DND-41 (cell line): ENCODE results near the gene BLMH.
A peak's percentile ranks its signal among the peaks of the same experiment; 100 is the strongest.

Experiments used
- ATAC-seq: fragments of 200-7000 bp; cut with Tn5 transposase; 3 replicates; pipeline ENCODE4 v1.9.1; 2021; ENCODE audit warnings: low read depth; ENCODE audit not compliant: insufficient read depth
- DNase-seq: peaks from one replicate; pipeline ENCODE4 v3.0.0-alpha.2; 2020
- H2AFZ ChIP-seq: 2 replicates; pipeline ENCODE4 v1.6.0; 2012; ENCODE audit warnings: low read depth, low read length
- H3K27ac ChIP-seq: 2 replicates; pipeline ENCODE4 v1.5.1; 2012; ENCODE audit warnings: low read length, inconsistent platforms
- H3K27me3 ChIP-seq: fragments of 200-600 bp; sonication (generic); 2 replicates; pipeline ENCODE4 v1.6.0; 2012; ENCODE audit warnings: low read length, mild to moderate bottlenecking, inconsistent platforms; ENCODE audit not compliant: insufficient read depth, poor library complexity
- H3K36me3 ChIP-seq: 2 replicates; pipeline ENCODE4 v1.5.1; 2012; ENCODE audit warnings: low read length, inconsistent platforms; ENCODE audit not compliant: insufficient read depth
- H3K4me1 ChIP-seq: 2 replicates; pipeline ENCODE4 v1.5.1; 2012; ENCODE audit warnings: mild to moderate bottlenecking, low read length; ENCODE audit not compliant: insufficient read depth
- H3K4me2 ChIP-seq: 2 replicates; pipeline ENCODE4 v1.6.0; 2012; ENCODE audit warnings: mild to moderate bottlenecking, moderate library complexity, low read length, inconsistent platforms; ENCODE audit not compliant: insufficient read depth
- H3K4me3 ChIP-seq, 2 experiments: fragments of 200-600 bp in 1 of 2; shearing (Covaris generic) in 1 of 2; 2 replicates each; pipeline ENCODE4 v1.5.1; 2012 to 2016; ENCODE audit warnings: inconsistent platforms in 2 of 2, low read length in 2 of 2, mild to moderate bottlenecking in 2 of 2, low read depth in 1 of 2, moderate library complexity in 1 of 2
- H3K79me2 ChIP-seq: 2 replicates; pipeline ENCODE4 v1.6.0; 2012; ENCODE audit warnings: low read length, inconsistent platforms; ENCODE audit not compliant: insufficient read depth
- H3K9ac ChIP-seq: 2 replicates; pipeline ENCODE4 v1.6.0; 2012; ENCODE audit warnings: low read depth, mild to moderate bottlenecking, inconsistent platforms, low read length, moderate library complexity
- H3K9me3 ChIP-seq: 2 replicates; pipeline ENCODE4 v1.5.1; 2012; ENCODE audit warnings: low read length, moderate library complexity, mild to moderate bottlenecking, inconsistent platforms; ENCODE audit not compliant: insufficient read depth, severe bottlenecking
- H4K20me1 ChIP-seq: 2 replicates; pipeline ENCODE4 v1.6.0; 2012; ENCODE audit warnings: low read length; ENCODE audit not compliant: insufficient read depth
- CTCF ChIP-seq: IDR thresholded peaks from 2 replicates; pipeline ENCODE4 v1.5.1; 2012; ENCODE audit warnings: borderline replicate concordance, low read length, moderate library complexity, mild to moderate bottlenecking; ENCODE audit not compliant: poor library complexity, severe bottlenecking; ENCODE audit errors: extremely low read depth
- EZH2 ChIP-seq: IDR thresholded peaks from 3 replicates; pipeline ENCODE4 v1.6.1; 2012; ENCODE audit warnings: borderline replicate concordance, low read depth, mild to moderate bottlenecking, moderate library complexity, low read length, inconsistent platforms; ENCODE audit not compliant: severe bottlenecking

The BLMH gene

GRCh38 chr17:30304778-30305177 is 13.0 kb upstream of the BLMH start:
- Histone ChIP-seq H3K27ac (no peak overlapping the region), H3K4me2 (no peak overlapping the region), H2AFZ (no peak overlapping the region), H3K9me3 (no peaks in the 10 kb centered on the region), H3K9ac (no peak overlapping the region), H3K27me3 (no peaks in the 10 kb centered on the region), H3K4me1 (no peaks in the 10 kb centered on the region), H3K4me3 (no peak overlapping the region), H3K36me3 (no peaks in the 10 kb centered on the region), H3K79me2 (no peaks in the 10 kb centered on the region), H4K20me1 (no peaks in the 10 kb centered on the region)
- ATAC-seq, result no peak
- DNase-seq, result no peak
- no peak for TF ChIP-seq CTCF
- TF ChIP-seq EZH2, result no peak

- no peaks in the 10 kb centered on the region for H4K20me1 ChIP-seq
- no peak for DNase-seq
- H3K4me2 ChIP-seq, result no peak overlapping the region
- no peak for TF ChIP-seq EZH2
- no peak for TF ChIP-seq CTCF
- H3K27me3 ChIP-seq, result no peaks in the 10 kb centered on the region
- H3K9ac ChIP-seq, result no peak overlapping the region
- H3K27ac ChIP-seq, result no peak overlapping the region
- no peaks in the 10 kb centered on the region for H3K79me2 ChIP-seq
- H2AFZ ChIP-seq, result no peak overlapping the region
- no peak overlapping the region for H3K4me3 ChIP-seq
- H3K9me3 ChIP-seq, result peaks cover 2% of the 10 kb centered on the region
- H3K36me3 ChIP-seq, result no peaks in the 10 kb centered on the region
- H3K4me1 ChIP-seq, result no peaks in the 10 kb centered on the region
- no peak for ATAC-seq
Observed at GRCh38 chr17:30302241-30302640, 10.5 kb upstream of the BLMH start.

GRCh38 chr17:30300818-30301217 is 9.1 kb upstream of the BLMH start:
- no peak overlapping the region for H3K4me3 ChIP-seq
- no peak overlapping the region for H3K27ac ChIP-seq
- ATAC-seq, result no peak
- H3K27me3 ChIP-seq, result no peaks in the 10 kb centered on the region
- H2AFZ ChIP-seq, result no peak overlapping the region
- no peak overlapping the region for H3K9ac ChIP-seq
- H3K36me3 ChIP-seq, result no peaks in the 10 kb centered on the region
- TF ChIP-seq CTCF, result no peak
- no peak for TF ChIP-seq EZH2
- H3K9me3 ChIP-seq, result peaks cover 3% of the 10 kb centered on the region
- H3K4me2 ChIP-seq, result no peak overlapping the region
- no peak for DNase-seq
- no peaks in the 10 kb centered on the region for H3K79me2 ChIP-seq
- H4K20me1 ChIP-seq, result no peaks in the 10 kb centered on the region
- H3K4me1 ChIP-seq, result no peaks in the 10 kb centered on the region

- Histone ChIP-seq H2AFZ (no peak overlapping the region), H3K79me2 (no peaks in the 10 kb centered on the region), H3K27me3 (peaks cover 4% of the 10 kb centered on the region), H3K27ac (no peak overlapping the region), H3K9ac (no peak overlapping the region), H3K4me2 (no peak overlapping the region), H3K4me3 (no peak overlapping the region), H3K9me3 (peaks cover 3% of the 10 kb centered on the region), H4K20me1 (no peaks in the 10 kb centered on the region), H3K4me1 (no peaks in the 10 kb centered on the region), H3K36me3 (no peaks in the 10 kb centered on the region)
- ATAC-seq (no peak), DNase-seq (no peak)
- peak; percentile 27 for TF ChIP-seq CTCF
- no peak for TF ChIP-seq EZH2
Observed at GRCh38 chr17:30299000-30299399, 7.3 kb upstream of the BLMH start.
